A549 (cell line): ENCODE results near the gene FANCC.

Experiments used
- BCL3 ChIP-seq: fragments of >200 bp; sonication (Bioruptor Twin); formaldehyde crosslinking; IDR thresholded peaks from 3 replicates; pipeline ENCODE4 v1.6.1; 2016
- CHD2 ChIP-seq: fragments of 150-350 bp; IDR thresholded peaks from 2 replicates; pipeline ENCODE4 v1.6.1; 2014; ENCODE audit warnings: low read length; ENCODE audit not compliant: partially characterized antibody
- CTCF ChIP-seq: fragments of >200 bp; sonication (Bioruptor Twin); formaldehyde crosslinking; IDR thresholded peaks from 3 replicates; pipeline ENCODE4 v1.5.1; 2016
- EP300 ChIP-seq, 2 experiments: fragments of >200 bp; sonication (Bioruptor Twin); formaldehyde crosslinking; IDR thresholded peaks; 2 replicates in 1 of 2; 3 replicates in 1 of 2; pipeline ENCODE4 v1.6.1; 2016 to 2017
- HEYL ChIP-seq: fragments of 250-450 bp; sonication (Bioruptor Pico); IDR thresholded peaks from 2 replicates; pipeline ENCODE4 v1.8.0; 2021; ENCODE audit warnings: mild to moderate bottlenecking, moderate library complexity
- MAX ChIP-seq: IDR thresholded peaks from 2 replicates; pipeline ENCODE4 v1.6.1; 2012
- POLR2AphosphoS2 ChIP-seq: conservative IDR thresholded peaks from 2 replicates; pipeline ENCODE4 v1.6.1; 2012; ENCODE audit warnings: low read length, improper control_type of control experiment, inconsistent platforms
- REST ChIP-seq: fragments of 200-600 bp; sonication (generic); IDR thresholded peaks from 2 replicates; pipeline ENCODE4 v1.6.1; 2016; ENCODE audit warnings: antibody characterized with exemption, mild to moderate bottlenecking, moderate library complexity
- SMC3 ChIP-seq: fragments of >200 bp; sonication (Bioruptor Twin); formaldehyde crosslinking; IDR thresholded peaks from 3 replicates; pipeline ENCODE4 v1.6.1; 2018; ENCODE audit warnings: inconsistent platforms

GRCh38 chr9:95105519-95106287 is 211.8 kb downstream of the FANCC start:
- TF ChIP-seq SMC3: no peak
- TF ChIP-seq POLR2AphosphoS2: no peak
- TF ChIP-seq MAX: no peak
- TF ChIP-seq CTCF: no peak
- TF ChIP-seq CHD2: no peak
- no peak for TF ChIP-seq EP300 (IDR thresholded peaks at IDR 0.05)
- no peak for TF ChIP-seq BCL3
- TF ChIP-seq HEYL: no peak
- TF ChIP-seq REST: no peak
